ENCODE measurements around the gene FAM222B.

DNA sequence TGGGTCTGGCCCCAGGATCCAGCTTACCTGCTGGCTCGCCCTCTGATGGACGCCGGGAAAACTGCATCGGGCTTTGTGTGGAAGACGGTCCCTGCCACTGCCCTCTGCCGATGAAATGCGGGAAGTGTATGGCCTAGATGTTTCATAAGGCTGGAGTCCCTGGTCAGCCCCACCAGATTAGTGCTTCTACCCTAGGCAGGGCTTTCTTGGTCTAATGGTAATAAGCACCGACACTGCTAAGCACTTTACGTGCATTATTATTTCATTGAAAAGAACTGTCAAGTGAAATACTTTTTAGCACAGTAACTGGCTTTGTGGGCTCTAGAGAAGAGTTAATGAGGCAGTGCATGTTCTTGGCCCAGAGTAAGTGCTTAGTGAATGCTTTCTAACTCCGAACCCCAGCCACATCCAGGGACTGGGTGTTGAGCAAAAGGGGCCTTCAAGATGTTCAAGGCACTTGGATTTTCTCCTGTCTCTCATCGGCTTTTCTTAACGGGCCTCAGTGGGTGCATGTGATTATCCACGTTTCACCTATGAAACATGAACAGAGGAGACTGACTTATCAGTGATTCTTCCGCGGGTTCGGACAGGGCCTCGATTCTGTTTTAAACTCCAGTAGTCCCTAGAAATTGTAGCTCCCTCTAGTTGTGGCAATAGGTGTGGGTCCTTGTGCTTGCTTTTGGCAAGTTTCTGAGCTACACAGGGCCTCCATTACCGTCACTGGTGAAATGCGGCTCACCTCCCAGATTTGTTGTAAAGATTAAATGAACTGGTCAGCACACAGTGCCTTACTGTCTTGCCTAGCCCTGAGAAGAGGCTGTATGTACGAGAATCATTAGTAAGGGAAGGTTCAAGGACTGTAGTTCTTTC, 92.2 kb downstream of the FAM222B start:
- TF ChIP-seq CTCF (IDR thresholded peaks at IDR 0.05) (peak; percentile 99), EZH2phosphoT487 (IDR thresholded peaks at IDR 0.05) (no peak)
